22Rv1 (cell line): ENCODE data around the gene ARHGEF28.

Experiments used
- H3K27ac ChIP-seq: fragments of 450-650 bp; 2 replicates; pipeline ENCODE4 v1.5.1; 2017
- ZFX ChIP-seq: fragments of 450-650 bp; IDR thresholded peaks from 2 replicates; pipeline ENCODE4 v1.6.1; 2017; ENCODE audit warnings: antibody characterized with exemption, borderline replicate concordance
- TF ChIP-seq, protein P1 (sequence below): fragments of 450-650 bp; IDR thresholded peaks from 2 replicates; pipeline ENCODE4 v1.5.1; 2017; ENCODE audit warnings: mild to moderate bottlenecking

Gene ARHGEF28

DNA sequence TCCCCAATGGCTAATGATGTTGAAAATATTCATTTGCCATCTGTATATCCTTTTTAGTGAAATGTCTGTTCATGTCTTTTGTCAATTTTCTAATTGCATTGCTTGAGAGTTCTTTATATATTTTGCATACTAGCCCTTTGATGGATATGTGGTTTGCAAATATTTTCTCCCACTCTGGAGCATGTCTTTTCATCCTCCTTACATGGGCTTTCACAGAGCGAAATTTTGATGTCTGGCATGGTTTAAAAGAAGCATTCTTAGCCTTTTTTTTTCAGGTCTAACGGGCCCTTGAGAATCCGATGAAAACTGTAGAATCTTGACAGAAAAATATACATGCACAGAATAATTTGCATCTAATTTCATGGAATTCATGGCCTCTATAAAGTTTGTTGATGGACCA, 44.7 kb downstream of the ARHGEF28 start:
- no peak overlapping the region for H3K27ac ChIP-seq
- TF ChIP-seq ZFX: no peak
- TF ChIP-seq, protein P1, sequence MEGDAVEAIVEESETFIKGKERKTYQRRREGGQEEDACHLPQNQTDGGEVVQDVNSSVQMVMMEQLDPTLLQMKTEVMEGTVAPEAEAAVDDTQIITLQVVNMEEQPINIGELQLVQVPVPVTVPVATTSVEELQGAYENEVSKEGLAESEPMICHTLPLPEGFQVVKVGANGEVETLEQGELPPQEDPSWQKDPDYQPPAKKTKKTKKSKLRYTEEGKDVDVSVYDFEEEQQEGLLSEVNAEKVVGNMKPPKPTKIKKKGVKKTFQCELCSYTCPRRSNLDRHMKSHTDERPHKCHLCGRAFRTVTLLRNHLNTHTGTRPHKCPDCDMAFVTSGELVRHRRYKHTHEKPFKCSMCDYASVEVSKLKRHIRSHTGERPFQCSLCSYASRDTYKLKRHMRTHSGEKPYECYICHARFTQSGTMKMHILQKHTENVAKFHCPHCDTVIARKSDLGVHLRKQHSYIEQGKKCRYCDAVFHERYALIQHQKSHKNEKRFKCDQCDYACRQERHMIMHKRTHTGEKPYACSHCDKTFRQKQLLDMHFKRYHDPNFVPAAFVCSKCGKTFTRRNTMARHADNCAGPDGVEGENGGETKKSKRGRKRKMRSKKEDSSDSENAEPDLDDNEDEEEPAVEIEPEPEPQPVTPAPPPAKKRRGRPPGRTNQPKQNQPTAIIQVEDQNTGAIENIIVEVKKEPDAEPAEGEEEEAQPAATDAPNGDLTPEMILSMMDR: no peak

DNA sequence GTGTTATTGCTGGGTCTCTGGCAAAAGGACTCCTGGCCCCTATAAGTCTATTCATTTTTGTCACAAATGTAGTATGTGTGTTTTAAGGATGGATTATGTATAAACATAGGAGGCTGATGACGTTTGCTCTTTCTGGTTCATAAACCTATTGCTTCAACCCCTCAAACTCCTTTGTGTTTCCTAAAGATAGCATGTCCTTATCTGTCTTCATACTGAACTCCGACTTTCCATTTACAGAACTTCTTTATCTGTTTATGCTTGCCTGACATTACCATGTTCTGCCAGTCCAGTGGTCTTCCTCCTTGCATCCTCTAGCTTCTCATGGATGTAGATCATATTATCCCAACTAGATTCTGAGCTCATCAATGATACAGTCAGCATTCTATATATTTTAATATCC, 46.1 kb downstream of the ARHGEF28 start:
- TF ChIP-seq, protein P1: no peak
- no peak for TF ChIP-seq ZFX
- no peak overlapping the region for H3K27ac ChIP-seq

DNA sequence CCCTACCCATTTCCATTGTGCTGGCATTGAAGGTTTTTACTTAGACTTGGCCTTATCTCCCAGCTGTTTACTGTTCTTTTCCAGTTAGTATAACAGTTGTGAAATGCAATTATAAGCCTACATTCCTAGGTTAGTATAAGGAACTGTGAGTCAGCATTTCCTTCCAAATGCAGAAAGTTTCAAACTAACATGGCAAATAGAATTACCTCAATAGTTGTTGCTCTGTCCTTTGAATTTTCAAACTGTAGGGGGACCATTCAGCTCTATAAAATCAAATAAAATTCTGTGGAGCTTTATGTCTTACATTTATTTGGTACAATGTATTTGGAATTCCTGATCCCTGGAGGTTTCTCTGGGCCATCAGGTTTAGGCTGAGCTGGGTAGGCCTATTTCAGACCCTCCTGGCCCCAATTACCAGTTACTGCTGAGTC, 47.2 kb downstream of the ARHGEF28 start:
- H3K27ac ChIP-seq: peak overlapping the region; percentile 41
- TF ChIP-seq, protein P1: no peak
- no peak for TF ChIP-seq ZFX

DNA sequence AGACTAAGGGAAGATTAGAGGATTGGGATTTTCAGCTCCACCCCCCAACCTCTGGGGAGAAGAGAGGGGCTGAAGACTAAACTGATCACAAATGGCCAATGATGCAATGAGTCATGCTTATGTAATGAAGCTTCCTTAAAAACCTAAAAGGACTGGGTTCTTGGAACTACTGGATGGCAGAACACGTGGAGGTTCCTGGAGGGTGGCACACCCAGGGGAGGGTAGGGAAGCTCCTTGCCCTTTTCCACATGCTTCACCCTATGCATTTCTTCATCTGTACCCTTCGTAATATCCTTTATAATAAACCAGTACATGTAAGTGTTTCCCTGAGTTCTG, 48.6 kb downstream of the ARHGEF28 start:
- TF ChIP-seq, protein P1: no peak
- TF ChIP-seq ZFX: no peak
- peak overlapping the region; percentile 21; the same call in 1 of the 2 replicates for H3K27ac ChIP-seq

DNA sequence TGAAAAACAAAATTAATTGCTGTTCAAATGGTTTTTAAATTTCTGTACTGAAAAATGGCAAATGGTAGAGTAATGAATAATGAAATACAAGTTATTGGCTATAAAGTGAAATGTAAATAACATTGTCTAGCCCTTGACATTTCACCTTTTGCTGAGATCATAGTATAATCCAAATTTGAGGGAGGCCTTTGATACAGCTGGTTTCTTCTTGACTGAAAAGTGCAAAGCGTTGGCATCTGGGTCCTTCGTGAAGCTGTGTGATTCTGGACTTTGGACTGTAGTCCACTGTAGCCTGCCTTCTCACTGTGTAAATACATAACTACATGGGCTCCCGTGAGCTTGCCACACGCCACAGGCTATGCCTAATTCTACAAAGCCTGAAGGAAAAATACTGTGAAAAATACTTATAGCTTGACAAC, 52.3 kb downstream of the ARHGEF28 start:
- H3K27ac ChIP-seq: peak overlapping the region; percentile 84
- no peak for TF ChIP-seq ZFX
- TF ChIP-seq, protein P1: no peak

DNA sequence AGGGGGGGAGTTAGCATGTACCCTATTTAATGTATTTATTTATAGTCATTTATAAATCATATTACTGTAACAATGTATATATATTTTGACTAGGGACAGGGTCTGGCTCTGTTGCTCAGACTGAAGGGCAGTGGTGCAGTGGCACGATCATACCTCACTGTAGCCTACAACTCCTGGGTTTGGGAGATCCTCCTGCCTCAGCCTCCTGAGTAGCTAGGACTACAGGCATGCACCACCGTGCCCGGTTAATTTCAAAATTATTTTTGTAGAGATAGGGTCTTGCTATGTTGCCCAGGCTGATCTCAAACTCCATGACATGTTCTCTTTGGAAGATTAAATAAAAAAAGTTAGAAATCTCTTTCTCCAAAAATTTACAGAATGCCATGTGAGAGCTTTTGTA, 52.8 kb downstream of the ARHGEF28 start:
- TF ChIP-seq, protein P1: no peak
- no peak for TF ChIP-seq ZFX
- peak overlapping the region; percentile 84 for H3K27ac ChIP-seq

DNA sequence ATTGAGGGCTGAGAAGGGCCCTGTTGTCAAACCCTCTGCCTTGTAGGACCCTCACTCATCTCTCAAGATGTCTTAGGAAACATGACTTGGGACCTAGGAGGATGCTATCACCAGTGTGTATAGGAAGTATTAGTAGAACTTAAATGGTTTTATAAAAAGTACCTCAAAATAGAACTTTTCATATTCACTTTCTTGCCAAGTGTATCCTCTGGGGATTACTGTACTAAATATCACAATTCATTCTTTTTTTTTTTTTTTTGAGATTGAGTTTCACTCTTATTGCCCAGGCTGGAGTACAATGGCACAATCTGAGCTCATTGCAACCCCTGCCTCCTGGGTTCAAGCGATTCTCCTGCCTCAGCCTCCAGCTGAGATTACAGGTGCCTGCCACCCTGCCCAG, 56.2 kb downstream of the ARHGEF28 start:
- H3K27ac ChIP-seq: no peak overlapping the region
- TF ChIP-seq ZFX: no peak
- TF ChIP-seq, protein P1: no peak
